ENCODE results near the gene NT5C.
A peak's percentile ranks its signal among the peaks of the same experiment; 100 is the strongest.

The NT5C gene

GRCh38 chr17:75116737-75117136 is 14.8 kb downstream of the NT5C start:
- DNase-seq (ENCODE audit: low read depth in 2 of 2) = no peak

GRCh38 chr17:75115555-75115954 is 16.0 kb downstream of the NT5C start:
- no peak for DNase-seq (ENCODE audit: low read depth in 2 of 2)

- no peak for DNase-seq (ENCODE audit: low read depth in 2 of 2)
Measured at GRCh38 chr17:75114552-75115314, 16.8 kb downstream of the NT5C start.

- DNase-seq (ENCODE audit: low read depth in 2 of 2) = peak; percentile 78 to 83
Measured at GRCh38 chr17:75113798-75114551, 17.6 kb downstream of the NT5C start.

- DNase-seq (ENCODE audit: low read depth in 2 of 2) = no peak
Measured at GRCh38 chr17:75111777-75112335, 19.7 kb downstream of the NT5C start.

- no peak for DNase-seq (ENCODE audit: low read depth in 2 of 2)
Measured at GRCh38 chr17:75110234-75110937, 21.2 kb downstream of the NT5C start.

GRCh38 chr17:75109407-75110233 is 21.9 kb downstream of the NT5C start, which contains the start of gene ARMC7:
Gene ARMC7 (plus strand): TSS chr17:75109969. CDS start chr17:75110289, 320 bp downstream.
- peak; percentile 77 to 85 for DNase-seq (ENCODE audit: low read depth in 2 of 2)

- no peak for DNase-seq (ENCODE audit: low read depth in 2 of 2)
Measured at GRCh38 chr17:75109046-75109406, 22.5 kb downstream of the NT5C start.

GRCh38 chr17:75108193-75108592 is 23.3 kb downstream of the NT5C start:
- no peak for DNase-seq (ENCODE audit: low read depth in 2 of 2)

GRCh38 chr17:75105126-75106080 is 26.1 kb downstream of the NT5C start:
- no peak for DNase-seq (ENCODE audit: low read depth in 2 of 2)

- DNase-seq (ENCODE audit: low read depth in 2 of 2) = no peak
Measured at GRCh38 chr17:75103601-75104554, 27.7 kb downstream of the NT5C start.

- DNase-seq (ENCODE audit: low read depth in 2 of 2) = no peak
Measured at GRCh38 chr17:75102385-75102821, 29.1 kb downstream of the NT5C start.

GRCh38 chr17:75099881-75100595 is 31.5 kb downstream of the NT5C start:
- DNase-seq (ENCODE audit: low read depth in 2 of 2) = no peak

- no peak for DNase-seq (ENCODE audit: low read depth in 2 of 2)
Measured at GRCh38 chr17:75098861-75099260, 32.7 kb downstream of the NT5C start.

GRCh38 chr17:75097865-75098264 is 33.7 kb downstream of the NT5C start:
- no peak for DNase-seq (ENCODE audit: low read depth in 2 of 2)

- no peak for DNase-seq (ENCODE audit: low read depth in 2 of 2)
Measured at GRCh38 chr17:75096082-75096625, 35.4 kb downstream of the NT5C start.

- no peak for DNase-seq (ENCODE audit: low read depth in 2 of 2)
Measured at GRCh38 chr17:75094871-75095399, 36.6 kb downstream of the NT5C start.

Measured in stimulated activated CD4-positive, alpha-beta T cell treated with anti-CD3 and anti-CD28 coated beads, Interleukin-1b, Interleukin-23, amount 100 ng/mL, for 1 hour (primary cell).